ENCODE data around the gene TUBB8.
"Not testable (repeated sequence)": the region's sequence is repeated elsewhere in the genome, so short reads cannot be mapped to it uniquely, and the experiment has no call there.

The TUBB8 gene

DNA sequence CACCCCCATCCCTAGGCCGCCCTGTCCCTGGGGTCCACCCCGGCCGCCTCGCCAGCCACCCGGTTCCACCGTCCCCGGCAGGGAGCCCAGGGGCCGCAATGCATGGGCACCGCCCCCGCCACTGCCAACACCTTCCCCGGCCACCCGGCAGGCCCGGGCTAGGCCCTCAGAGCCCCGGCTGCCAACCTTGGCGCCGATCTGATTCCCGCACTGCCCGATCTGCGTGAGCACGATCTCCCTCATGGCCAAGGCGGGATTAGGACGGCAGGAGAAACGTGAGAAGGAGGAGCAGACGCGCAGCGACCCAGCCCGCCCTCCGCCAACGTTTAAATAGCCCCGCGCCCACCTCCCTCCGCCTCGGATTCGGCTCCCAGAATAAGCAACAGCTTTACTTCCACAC, at the start of gene TUBB8:
TSS of gene TUBB8 (minus strand) at position 301 of the 400 bp plus-strand sequence. CDS start at position 243, 58 bp downstream.
- DNase-seq = no peak

DNA sequence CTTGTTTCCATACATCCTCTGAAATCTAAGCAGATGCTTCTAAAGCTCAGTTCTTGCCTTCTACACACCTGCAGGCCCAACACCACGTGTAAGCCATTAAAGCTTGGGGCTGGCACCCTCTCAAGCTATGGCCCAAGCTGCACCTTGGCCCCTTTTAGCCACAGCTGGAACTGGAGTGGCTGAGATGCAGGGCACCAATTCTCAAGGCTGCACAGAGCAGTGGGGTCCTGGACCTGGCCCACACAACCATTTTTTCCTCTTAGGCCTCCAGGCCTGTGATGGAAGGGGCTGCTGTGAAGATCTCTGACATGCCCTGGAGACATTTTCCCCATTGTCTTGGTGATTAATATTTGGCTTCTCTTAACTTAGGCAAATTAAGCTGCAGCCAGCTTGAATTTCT, 47.4 kb upstream of the TUBB8 start:
- DNase-seq = no peak

DNA sequence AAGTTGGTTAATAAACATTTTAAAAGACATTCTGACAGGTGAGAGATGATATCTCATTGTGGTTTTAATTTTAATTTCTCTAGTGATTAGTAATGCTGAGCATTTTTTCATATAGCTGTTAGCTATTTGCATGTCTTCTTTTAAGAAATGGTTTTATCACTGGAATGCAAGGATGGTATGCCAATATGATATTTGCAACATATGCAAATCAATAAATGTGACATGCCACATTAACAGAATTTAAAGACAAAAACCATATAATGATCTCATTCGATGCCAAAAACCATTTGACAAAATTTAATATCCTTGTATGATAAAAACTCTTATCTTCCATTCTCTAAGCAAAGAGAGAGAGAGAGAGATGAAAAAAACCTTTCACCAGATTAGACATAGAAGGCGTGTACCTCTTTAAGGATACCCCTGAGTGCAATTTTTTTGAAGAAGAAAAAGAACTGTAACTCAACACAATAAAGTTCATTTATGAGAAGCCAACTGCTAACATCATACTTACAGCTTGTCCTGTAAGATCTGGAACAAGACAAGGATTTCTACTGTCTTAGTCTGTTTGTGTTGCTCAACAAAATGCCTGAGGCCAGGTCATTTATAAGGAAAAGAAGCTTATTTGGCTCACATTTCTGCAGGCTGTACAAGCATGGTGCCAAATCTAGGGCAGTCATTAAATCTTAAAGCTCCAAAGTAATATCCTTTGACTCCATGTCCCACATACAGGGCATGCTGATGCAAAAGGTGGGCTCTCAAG, 46.4 kb upstream of the TUBB8 start:
- DNase-seq = no peak

DNA sequence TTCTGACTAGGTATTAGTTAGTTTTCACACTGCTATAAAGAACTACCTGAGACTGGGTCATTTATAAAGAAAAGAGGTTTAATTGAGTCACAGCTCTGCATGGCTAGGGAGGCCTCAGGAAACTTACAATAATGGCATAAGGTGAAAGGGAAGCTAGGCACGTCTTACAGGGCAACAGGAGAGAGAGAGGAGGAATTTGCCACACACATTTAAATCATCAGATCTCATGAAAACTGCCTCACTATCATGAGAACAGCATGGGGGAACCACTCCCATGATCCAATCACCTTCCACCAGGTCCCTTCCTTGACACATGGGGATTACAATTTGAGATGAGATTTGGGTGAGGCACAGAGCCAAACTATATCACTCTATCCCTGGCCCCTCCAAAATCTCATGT, 45.5 kb upstream of the TUBB8 start:
- no peak for DNase-seq

DNA sequence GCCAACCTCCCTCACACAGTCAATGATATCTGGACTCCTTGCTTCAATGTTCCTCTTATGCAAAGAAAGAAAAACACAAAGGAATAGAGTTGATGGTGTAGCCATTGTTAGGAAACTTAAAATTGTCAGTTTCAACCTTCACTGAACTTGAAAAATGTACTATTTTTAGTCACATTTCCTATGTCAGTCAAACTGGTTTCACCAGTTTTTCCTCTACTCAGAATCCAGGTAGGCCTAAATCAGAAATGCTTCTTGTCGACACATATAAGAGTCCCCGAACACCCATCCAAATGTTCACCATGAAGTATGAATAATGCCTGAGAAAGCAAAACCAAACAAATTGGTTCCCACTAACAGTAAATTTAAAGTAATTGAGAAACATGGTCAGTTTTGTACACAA, 43.8 kb upstream of the TUBB8 start:
- no peak for DNase-seq

DNA sequence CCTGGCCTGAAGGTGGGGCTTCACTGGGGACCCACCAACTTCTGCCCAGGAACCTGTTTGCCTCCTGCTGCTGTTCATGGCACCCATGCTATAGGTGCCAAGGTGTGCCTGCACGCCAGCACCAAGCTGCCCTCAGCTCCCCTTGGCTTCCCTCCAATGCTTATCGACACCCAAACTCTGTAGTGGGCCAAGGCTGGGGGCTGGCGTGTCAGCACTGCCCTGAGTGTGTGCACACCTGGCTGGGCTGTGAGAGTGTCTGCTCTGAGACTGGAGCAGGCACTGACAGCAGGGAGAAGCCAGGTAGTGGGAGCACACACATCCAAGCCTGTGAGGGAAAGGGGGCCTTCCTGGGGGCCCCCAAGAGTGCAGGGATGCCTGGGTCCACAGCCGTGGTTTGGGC, 43.1 kb upstream of the TUBB8 start:
- DNase-seq = no peak

DNA sequence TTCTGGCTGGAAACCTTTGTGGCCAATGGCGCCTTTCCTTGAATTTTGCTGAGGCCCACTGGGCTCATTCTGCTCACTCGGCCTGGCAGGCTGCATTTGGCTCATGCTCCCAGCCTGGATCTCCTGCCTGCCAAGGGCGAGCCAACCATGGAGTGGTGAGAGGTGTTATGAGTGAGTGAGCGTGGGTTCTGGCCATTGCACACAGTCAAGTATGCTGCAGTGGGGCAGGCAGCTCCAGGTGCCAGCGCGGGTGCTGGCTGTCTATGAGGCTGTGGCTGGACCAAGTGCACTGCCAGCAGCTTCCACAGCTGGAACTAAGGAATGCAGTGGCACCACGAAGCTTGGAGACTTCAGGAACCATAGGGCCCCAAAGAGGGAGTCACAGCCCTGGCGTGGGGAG, 42.2 kb upstream of the TUBB8 start:
- no peak for DNase-seq

DNA sequence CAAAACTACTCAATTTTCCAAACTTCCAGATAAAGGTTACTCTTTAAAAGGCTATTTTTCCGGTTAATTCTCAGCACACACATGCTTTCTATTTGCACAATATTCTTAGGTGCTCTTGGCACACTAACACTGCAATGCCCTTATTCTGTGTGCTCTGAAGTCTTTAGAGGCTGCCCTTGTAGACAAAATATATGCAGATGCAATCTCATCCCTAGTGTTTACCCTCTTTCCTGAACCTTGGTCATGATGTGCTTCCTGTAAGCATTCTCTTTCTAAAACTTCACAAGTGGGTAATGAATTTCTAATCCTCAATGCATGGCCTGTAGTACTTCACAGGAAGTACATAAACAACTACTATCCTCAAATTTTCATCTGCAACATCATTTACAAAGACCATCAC, 41.1 kb upstream of the TUBB8 start:
- DNase-seq = no peak

DNA sequence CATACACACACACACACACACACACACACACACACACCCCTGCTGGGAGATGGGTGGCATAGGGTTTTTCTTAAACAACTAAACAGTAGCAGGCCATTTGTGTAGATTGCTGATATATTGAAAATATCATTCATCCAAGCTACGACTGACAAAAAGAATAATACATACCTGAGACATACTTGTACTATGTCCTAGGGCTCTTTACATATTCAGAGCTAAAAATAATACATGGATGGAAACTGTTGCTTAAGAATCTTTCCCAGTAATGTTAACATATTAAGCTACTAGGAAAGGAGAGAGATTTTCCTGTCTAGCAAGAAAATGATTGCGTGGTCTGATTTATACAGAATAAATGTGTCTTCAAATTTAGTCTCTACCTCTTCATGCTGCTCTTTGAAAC, 40.2 kb upstream of the TUBB8 start:
- DNase-seq = no peak

DNA sequence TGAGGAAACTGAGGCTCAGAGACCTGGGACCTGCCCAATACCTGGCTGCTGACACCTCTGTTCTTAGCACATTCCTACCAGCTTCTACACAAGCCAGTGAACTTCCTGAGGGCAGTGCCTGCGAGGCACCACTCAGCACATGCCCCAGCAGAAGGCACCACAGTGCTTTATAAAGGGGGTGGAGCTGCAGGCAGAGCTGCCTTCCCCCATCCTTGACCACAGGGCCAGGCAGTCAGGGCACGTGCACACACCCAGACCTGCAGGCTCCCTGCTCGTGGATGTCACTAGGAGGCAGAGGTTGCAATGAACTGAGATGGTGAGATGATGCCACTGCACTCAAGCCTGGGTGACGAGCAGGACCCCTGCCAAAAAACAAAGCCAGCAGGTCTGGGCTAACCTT, 39.2 kb upstream of the TUBB8 start:
- DNase-seq = peak; percentile 57

DNA sequence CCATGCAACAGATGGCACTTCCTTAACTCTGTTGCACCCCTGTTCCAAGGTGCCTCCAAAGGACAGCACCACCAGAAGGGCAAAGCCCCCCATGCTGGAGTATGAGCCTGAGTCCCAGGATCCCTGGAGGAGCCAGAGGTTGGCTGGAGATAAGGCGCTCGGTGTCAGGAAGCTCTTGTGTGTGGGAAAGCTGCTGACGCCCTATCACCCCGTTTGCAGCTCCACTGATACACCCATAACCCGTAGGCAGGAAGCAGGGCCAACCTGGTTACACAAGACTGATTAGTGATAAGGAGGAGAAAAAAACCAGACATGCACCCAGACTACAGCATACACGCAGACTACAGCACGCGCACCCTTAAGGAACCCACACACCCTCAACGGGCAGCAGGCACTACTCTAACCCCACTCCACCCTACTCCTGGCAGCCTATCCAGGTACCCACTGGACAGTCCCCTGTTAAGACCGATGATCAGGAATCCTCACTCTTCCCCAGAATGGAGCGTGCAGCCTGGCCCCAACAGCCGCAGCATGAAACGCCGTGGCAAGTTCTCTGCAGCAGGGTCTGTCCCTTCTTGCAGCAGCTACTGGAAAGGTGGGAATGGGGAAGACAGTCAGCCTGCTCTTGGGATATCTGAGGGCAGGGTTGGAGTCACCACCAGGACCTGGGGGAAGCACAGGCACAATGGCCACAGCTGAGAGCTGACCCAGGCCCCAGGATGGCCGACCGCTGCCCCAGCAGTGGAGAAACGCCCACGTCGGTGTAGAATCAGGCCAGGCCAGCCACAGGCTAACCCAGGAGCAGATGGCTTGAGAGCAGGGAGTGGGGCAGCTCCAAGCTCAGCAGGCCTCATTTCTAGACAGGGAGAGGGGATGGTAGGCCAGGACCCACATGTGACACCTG, 38.3 kb upstream of the TUBB8 start:
- no peak for DNase-seq

DNA sequence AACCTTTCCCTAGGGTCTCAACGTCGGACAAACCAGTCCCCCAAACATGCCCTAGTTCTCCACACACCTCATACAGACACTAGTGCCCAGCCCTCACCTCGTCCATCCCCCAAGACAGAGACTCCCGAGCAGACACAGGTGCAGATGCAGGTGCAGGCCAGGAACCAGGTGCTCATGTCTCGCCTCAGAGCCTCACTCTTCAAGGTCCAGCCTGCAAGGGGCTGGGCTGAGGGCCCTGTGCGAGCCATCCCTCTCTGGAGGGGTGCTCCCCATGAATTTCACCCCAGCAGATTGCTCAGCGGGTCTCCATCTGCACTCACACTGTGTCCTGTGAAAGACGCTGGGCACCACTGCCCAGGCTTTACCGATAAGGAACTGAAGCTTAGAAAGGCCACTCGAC, 36.9 kb upstream of the TUBB8 start:
- peak; percentile 35 for DNase-seq

DNA sequence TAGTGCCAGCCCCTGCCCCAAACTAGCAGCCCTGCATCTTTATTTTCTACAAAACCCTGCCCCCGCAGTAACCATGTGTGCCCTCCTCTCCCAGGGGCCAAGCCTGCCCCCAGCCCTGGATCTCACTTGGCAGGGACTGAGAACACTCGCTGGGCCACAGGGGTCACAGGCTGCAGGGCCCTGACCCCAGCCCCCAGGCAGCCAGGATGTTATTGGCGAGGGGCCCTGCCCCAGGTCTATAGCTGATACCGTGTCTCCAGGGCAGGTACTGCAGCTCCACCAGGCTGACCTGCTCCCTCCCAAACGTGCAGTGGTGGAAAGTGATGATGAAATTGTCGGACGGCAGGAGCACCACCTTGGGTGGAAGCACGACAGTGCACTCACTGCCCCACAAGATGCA, 35.9 kb upstream of the TUBB8 start:
- DNase-seq = no peak

DNA sequence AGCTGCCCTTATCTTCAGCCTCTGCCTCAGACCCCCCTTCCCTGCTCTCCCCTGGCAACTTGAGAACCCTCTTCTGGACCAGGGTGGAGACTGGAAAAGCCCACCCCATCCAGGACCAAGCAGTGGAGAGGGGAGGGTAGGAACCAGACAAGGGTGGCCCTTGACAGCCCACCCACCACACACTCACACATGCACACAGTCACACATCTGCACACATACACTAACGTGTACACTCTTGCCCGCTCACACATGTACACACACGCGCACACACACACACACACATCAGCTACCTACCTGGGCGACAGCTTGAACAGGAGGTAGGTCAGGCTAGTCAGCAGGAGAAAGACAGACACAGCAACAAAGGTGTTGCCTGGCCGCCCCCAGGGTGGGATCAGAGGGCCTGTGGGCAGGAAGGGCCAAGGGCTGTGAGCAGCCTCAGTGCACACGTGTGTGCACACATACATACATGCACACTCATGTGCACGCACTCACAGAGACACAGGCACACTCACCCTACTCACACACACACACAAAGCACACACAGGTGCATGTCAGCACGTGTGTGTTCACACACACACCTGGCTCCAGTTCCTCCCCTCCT, 34.9 kb upstream of the TUBB8 start:
- no peak for DNase-seq

DNA sequence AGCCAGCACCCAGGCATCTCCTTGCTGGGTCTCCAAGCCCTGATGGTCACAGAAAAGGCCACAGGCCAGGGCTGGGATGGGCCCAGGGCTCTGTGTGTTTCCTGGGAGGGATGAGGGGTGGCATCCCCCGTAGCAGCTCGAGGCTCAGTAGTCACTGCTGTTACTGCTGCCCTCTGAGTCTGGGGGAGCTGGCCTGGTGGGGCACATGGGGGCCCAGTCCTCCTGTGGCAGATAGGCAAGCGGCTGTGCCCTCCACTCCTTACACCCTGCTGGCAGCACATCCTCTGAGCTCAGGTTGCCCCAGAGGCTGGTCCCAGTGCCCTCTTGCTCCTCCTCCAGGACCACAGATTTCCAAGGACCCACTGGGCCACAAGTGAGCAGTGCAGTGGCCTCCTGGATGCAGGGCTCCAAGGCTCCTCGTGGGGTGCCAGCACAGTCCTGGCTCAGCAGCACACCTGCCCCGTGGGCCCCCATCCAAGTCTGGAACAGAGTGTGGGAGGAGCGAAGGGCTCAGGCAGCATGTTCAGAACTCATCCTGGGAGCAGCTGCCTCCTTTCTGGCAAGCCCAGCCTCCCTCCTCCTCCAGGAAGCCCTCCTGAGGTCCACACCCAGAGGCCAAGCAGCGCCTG, 31.5 kb upstream of the TUBB8 start:
- DNase-seq = no peak

DNA sequence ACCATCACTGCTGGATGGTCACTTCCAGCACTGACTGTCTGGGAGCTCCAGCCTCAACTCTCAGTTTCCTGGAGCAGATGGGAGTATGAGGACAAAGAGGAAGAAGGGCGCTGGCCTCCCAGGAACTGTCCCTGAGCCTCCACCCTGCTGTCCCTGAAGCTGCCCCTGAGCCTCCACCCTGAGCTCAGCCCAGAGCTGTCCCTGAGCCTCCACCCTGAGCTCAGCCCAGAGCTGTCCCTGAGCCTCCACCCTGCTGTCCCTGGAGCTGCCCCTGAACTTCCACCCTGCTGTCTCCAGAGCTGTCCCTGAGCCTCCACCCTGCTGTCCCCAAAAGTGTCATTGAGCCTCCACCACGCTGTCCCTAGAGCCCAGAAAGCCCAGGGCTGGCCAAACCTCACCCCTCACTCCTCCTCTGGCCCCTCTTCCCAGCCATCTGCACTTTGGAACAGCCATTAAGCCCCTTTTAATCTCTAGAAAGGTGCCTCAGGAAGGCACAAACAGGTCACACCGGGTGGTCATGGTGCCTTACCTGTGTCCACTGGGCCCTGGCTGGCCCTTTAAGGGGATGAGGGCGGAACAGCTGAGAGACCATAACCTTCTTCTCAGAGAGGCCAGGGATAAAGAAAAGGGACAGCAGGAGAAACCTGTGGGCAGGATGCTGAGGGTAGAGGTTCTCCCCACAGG, 30.6 kb upstream of the TUBB8 start:
- no peak for DNase-seq

DNA sequence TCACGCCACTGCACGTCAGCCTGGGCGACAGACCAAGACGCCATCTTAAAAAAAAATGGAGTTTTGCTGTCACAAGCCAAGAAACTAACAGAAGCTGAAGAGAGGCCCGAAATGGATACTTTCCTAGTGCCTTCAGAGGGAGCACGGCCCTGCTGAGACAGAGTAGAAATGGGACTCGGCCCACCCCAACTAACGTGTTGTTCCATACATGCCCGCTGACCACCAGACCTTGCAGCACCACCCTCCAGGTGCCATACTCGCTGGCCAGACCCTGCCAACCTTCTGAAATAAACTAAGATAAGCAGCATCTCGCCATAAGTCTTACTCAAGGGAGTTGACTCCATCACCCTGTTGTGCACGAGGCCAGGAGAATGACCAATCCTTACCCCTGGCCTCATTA, 29.5 kb upstream of the TUBB8 start:
- DNase-seq = no peak

DNA sequence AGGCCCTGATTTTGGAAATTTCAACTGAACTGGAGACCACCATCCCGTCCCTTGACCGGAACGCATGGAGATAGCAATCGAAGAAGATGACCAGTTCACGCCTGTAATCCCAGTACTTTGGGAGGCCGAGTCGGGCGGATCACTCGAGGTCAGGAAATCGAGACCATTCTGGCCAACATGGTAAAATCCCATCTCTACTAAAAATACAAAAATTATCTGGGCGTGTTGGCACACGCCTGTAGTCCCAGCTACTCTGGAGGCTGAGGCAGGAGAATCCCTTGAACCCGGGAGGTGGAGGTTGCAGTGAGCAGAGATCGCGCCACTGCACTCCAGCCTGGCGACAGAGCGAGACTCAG, 25.1 kb upstream of the TUBB8 start:
- not testable (repeated sequence) for DNase-seq

DNA sequence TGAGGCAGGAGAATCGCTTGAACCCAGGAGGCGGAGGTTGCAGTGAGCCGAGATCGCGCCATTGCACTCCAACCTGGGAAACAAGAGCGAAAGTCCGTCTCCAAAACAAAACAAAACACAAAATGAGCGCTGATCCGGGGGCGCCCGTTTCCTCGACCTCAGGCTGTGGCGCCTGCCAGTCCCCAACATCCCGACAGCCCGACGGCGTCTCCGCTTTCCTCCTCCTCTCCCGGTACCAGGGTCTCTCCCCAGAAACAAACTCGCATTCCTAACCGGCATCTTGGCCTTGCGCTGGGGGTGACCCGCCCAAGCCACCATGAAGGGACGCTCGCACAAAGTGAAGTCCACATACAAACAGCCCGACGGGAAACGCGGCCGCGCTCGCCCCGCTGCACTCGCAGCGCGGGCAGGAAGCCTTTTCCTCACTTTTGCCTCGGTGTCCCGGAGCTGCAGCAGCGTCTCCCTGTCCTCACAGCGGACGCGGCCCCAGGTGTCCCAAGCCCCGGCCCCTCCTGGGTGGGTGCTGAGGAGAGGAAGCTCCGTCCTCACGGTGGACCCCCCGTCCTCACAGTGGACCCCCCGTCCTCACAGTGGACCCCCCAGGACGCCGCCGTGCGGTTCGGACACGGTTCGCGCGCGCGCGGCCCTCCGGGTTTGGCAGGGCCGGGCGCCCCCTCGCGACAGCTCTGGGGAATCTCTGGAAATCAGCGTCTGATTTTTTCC, 24.6 kb upstream of the TUBB8 start:
- peak; percentile 46 for DNase-seq

DNA sequence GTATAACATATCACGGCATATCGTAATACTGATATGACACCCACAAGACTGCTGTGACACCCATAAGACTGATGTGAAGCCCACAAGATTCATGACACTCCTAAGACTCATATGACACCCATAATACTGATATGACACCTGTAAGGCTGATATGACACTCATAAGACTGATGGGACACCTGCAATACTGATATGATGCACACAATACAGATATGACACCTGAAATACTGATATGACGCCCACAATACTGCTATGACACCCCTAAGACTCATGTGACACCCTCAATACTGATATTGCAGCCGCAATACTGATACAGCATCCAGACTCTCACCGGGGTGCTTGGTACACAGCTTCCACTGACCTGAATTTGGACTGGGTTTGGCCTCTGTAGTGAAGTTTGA, 19.1 kb upstream of the TUBB8 start:
- DNase-seq = not testable (repeated sequence)

DNA sequence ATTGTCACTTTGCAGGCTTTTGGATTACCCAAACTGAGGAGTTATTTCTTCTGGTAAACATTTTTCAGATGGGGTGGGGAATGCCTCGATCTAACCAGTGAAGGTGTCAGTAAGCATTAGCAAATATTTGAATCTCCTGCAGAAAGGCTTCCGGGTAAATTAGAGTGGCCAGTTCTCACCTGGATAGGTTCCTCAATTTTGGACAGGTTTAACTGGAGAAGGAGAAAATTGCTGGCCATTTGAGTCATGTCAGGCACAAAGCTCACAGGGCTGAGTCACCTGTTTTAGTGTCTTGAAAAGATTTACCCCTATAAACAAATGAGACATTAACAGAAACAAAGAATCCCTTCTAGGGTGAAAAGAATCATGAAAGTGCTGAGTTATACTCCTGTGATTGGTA, 830 bp upstream of the TUBB8 start:
- not testable (repeated sequence) for DNase-seq

DNA sequence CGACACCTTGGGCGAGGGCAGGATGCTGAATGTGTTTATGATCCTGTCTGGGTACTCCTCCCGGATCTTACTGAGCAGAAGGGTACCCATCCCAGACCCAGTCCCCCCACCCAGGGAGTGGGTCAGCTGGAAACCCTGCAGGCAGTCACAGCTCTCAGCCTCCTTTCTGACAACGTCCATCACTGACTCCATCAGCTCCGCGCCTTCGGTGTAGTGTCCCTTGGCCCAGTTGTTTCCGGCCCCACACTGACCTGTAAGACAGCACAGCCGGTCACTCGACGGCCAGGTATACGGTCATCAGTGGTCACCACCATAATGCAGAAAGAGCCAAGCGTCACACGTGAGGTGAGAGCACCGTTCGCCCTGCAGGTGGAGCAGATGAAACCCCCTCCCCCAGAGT, 1.2 kb downstream of the TUBB8 start:
- not testable (repeated sequence) for DNase-seq
